Activated T-cell treated with anti-CD3 and anti-CD28 coated beads, Interleukin-2, amount 50 U/mL, for 24 hours (primary cell): Measurements from ENCODE around the gene SF1.
A peak's percentile ranks its signal among the peaks of the same experiment; 100 is the strongest.

ENCODE experiments used
- DNase-seq: peaks from one replicate; pipeline ENCODE4 v3.0.0-alpha.2; 2020
- H3K27ac Mint-ChIP-seq: 2 replicates; pipeline ENCODE4 v1.8.0; 2020; ENCODE audit warnings: mild to moderate bottlenecking, mixed read lengths
- H3K27me3 Mint-ChIP-seq: 2 replicates; pipeline ENCODE4 v1.8.0; 2020; ENCODE audit warnings: mixed read lengths
- H3K36me3 Mint-ChIP-seq: 2 replicates; pipeline ENCODE4 v1.8.0; 2020; ENCODE audit warnings: low read depth, mixed read lengths
- H3K4me1 Mint-ChIP-seq: 2 replicates; pipeline ENCODE4 v1.8.0; 2020; ENCODE audit warnings: low read depth, mixed read lengths
- H3K4me3 Mint-ChIP-seq: 2 replicates; pipeline ENCODE4 v1.8.0; 2020; ENCODE audit warnings: mild to moderate bottlenecking, moderate library complexity, mixed read lengths
- H3K9me3 Mint-ChIP-seq: 2 replicates; pipeline ENCODE4 v1.8.0; 2020; ENCODE audit warnings: mixed read lengths

SF1 gene

GRCh38 chr11:64804346-64805210 lies 26.2 kb upstream of the SF1 start:
- H3K4me3 Mint-ChIP-seq = peak overlapping the region; percentile 85
- H3K9me3 Mint-ChIP-seq = no peaks in the 10 kb centered on the region
- H3K27me3 Mint-ChIP-seq = no peaks in the 10 kb centered on the region
- H3K4me1 Mint-ChIP-seq = peaks cover 52% of the 10 kb centered on the region
- DNase-seq = no peak
- no peak overlapping the region for H3K27ac Mint-ChIP-seq
- H3K36me3 Mint-ChIP-seq = peaks cover 80% of the 10 kb centered on the region

- Mint-ChIP-seq H3K27ac (peak overlapping the region; percentile 95), H3K36me3 (peaks cover 80% of the 10 kb centered on the region), H3K9me3 (no peaks in the 10 kb centered on the region), H3K4me1 (peaks cover 47% of the 10 kb centered on the region), H3K27me3 (no peaks in the 10 kb centered on the region), H3K4me3 (peak overlapping the region; percentile 85)
- no peak for DNase-seq
Measured at GRCh38 chr11:64803846-64804345, 25.6 kb upstream of the SF1 start.

- H3K4me3 Mint-ChIP-seq = peak within 1 kb of the TSS; percentile 85
- H3K27me3 Mint-ChIP-seq = no peaks in the 10 kb centered on the region
- peaks cover 47% of the 10 kb centered on the region for H3K4me1 Mint-ChIP-seq
- peak; percentile 90 for DNase-seq
- peak within 1 kb of the TSS; percentile 95 for H3K27ac Mint-ChIP-seq
- H3K9me3 Mint-ChIP-seq = no peaks in the 10 kb centered on the region
- peaks cover 82% of the 10 kb centered on the region for H3K36me3 Mint-ChIP-seq
Measured at GRCh38 chr11:64803158-64803845, 25.0 kb upstream of the SF1 start, which contains the start of gene MAP4K2. MAP4K2 (minus strand) TSS chr11:64803214; CDS start chr11:64803149, 65 bp downstream.

- H3K4me3 Mint-ChIP-seq = peak overlapping the region; percentile 83
- no peak for DNase-seq
- H3K9me3 Mint-ChIP-seq = no peaks in the 10 kb centered on the region
- peaks cover 80% of the 10 kb centered on the region for H3K36me3 Mint-ChIP-seq
- H3K27me3 Mint-ChIP-seq = no peaks in the 10 kb centered on the region
- peaks cover 41% of the 10 kb centered on the region for H3K4me1 Mint-ChIP-seq
- H3K27ac Mint-ChIP-seq = peak overlapping the region; percentile 86
Measured at GRCh38 chr11:64802370-64803157, 24.2 kb upstream of the SF1 start.

- peaks cover 36% of the 10 kb centered on the region for H3K4me1 Mint-ChIP-seq
- peak overlapping the region; percentile 86 for H3K27ac Mint-ChIP-seq
- H3K27me3 Mint-ChIP-seq = no peaks in the 10 kb centered on the region
- DNase-seq = no peak
- peak overlapping the region; percentile 83 for H3K4me3 Mint-ChIP-seq
- peaks cover 78% of the 10 kb centered on the region for H3K36me3 Mint-ChIP-seq
- H3K9me3 Mint-ChIP-seq = no peaks in the 10 kb centered on the region
Measured at GRCh38 chr11:64801561-64802369, 23.4 kb upstream of the SF1 start.

GRCh38 chr11:64801158-64801464 lies 22.8 kb upstream of the SF1 start:
- Mint-ChIP-seq H3K27ac (peak overlapping the region; percentile 86), H3K27me3 (no peaks in the 10 kb centered on the region), H3K4me1 (peaks cover 32% of the 10 kb centered on the region), H3K36me3 (peaks cover 78% of the 10 kb centered on the region), H3K4me3 (peak overlapping the region; percentile 83), H3K9me3 (no peaks in the 10 kb centered on the region)
- no peak for DNase-seq

GRCh38 chr11:64800303-64801157 lies 22.2 kb upstream of the SF1 start:
- Mint-ChIP-seq H3K9me3 (no peaks in the 10 kb centered on the region), H3K36me3 (peaks cover 78% of the 10 kb centered on the region), H3K4me1 (peaks cover 36% of the 10 kb centered on the region), H3K4me3 (peak overlapping the region; percentile 83), H3K27me3 (no peaks in the 10 kb centered on the region), H3K27ac (peak overlapping the region; percentile 86)
- DNase-seq = no peak

- H3K27me3 Mint-ChIP-seq = no peaks in the 10 kb centered on the region
- no peak for DNase-seq
- H3K4me1 Mint-ChIP-seq = peaks cover 38% of the 10 kb centered on the region
- H3K9me3 Mint-ChIP-seq = no peaks in the 10 kb centered on the region
- no peak overlapping the region for H3K27ac Mint-ChIP-seq
- peaks cover 75% of the 10 kb centered on the region for H3K36me3 Mint-ChIP-seq
- H3K4me3 Mint-ChIP-seq = no peak overlapping the region
Measured at GRCh38 chr11:64799623-64800302, 21.4 kb upstream of the SF1 start.

GRCh38 chr11:64799256-64799622 lies 20.9 kb upstream of the SF1 start:
- H3K4me3 Mint-ChIP-seq = no peak overlapping the region
- peaks cover 76% of the 10 kb centered on the region for H3K36me3 Mint-ChIP-seq
- no peak for DNase-seq
- H3K4me1 Mint-ChIP-seq = peaks cover 41% of the 10 kb centered on the region
- no peaks in the 10 kb centered on the region for H3K9me3 Mint-ChIP-seq
- no peak overlapping the region for H3K27ac Mint-ChIP-seq
- H3K27me3 Mint-ChIP-seq = no peaks in the 10 kb centered on the region

- Mint-ChIP-seq H3K36me3 (peaks cover 77% of the 10 kb centered on the region), H3K9me3 (no peaks in the 10 kb centered on the region), H3K27ac (no peak overlapping the region), H3K4me1 (peaks cover 36% of the 10 kb centered on the region), H3K4me3 (no peak overlapping the region), H3K27me3 (no peaks in the 10 kb centered on the region)
- DNase-seq = no peak
Measured at GRCh38 chr11:64796757-64797541, 18.6 kb upstream of the SF1 start.

GRCh38 chr11:64796047-64796756 lies 17.9 kb upstream of the SF1 start:
- H3K36me3 Mint-ChIP-seq = peaks cover 76% of the 10 kb centered on the region
- H3K4me3 Mint-ChIP-seq = no peak overlapping the region
- H3K4me1 Mint-ChIP-seq = peaks cover 29% of the 10 kb centered on the region
- peak overlapping the region; percentile 58 for H3K27ac Mint-ChIP-seq
- DNase-seq = no peak
- H3K27me3 Mint-ChIP-seq = no peaks in the 10 kb centered on the region
- no peaks in the 10 kb centered on the region for H3K9me3 Mint-ChIP-seq

- H3K9me3 Mint-ChIP-seq = no peaks in the 10 kb centered on the region
- DNase-seq = no peak
- no peak overlapping the region for H3K27ac Mint-ChIP-seq
- H3K27me3 Mint-ChIP-seq = no peaks in the 10 kb centered on the region
- no peak overlapping the region for H3K4me3 Mint-ChIP-seq
- peaks cover 22% of the 10 kb centered on the region for H3K4me1 Mint-ChIP-seq
- peaks cover 76% of the 10 kb centered on the region for H3K36me3 Mint-ChIP-seq
Measured at GRCh38 chr11:64794526-64794925, 16.2 kb upstream of the SF1 start.
